IMR-90 (cell line): ENCODE data around the gene PXYLP1. TPM values are rescaled to one million over a fixed set of nuclear protein-coding genes. Genes with fewer than 3 reads are reported as not detected.

Experiments
- ATAC-seq: fragments of 200-7000 bp; cut with Tn5 transposase; 2 replicates; pipeline ENCODE4 v1.9.1; 2020; ENCODE audit warnings: low read depth, mild to moderate bottlenecking, moderate library complexity
- BruUV-seq: library from RNA; stranded (reverse); fragments of 400-500 nt; replicated peaks from 2 replicates; lab custom pipeline; 2021; lab: Mats Ljungman, UMichigan
- CTCF ChIA-PET: fragments of 300-600 bp; formaldehyde crosslinking; extraction: SDS; loops from one replicate; lab custom pipeline; 2021; ENCODE audit warnings: antibody characterized with exemption; lab: Yijun Ruan, JAX
- POLR2A ChIA-PET: fragments of 300-600 bp; sonication (Branson Sonifier 250); formaldehyde crosslinking; loops from one replicate; lab custom pipeline; 2022; ENCODE audit warnings: antibody characterized with exemption; ENCODE audit not compliant: unreplicated experiment; lab: Charles Lee
- DNase-seq: peaks from one replicate; pipeline ENCODE4 v3.0.0; 2013
- H2AFZ ChIP-seq: replicated peaks from 2 replicates; pipeline ENCODE3; 2013; ENCODE audit warnings: low read length, mild to moderate bottlenecking; ENCODE audit not compliant: poor library complexity
- H2AK5ac ChIP-seq: 2 replicates; pipeline ENCODE4 v1.6.1; 2013; ENCODE audit warnings: low read depth, low read length, inconsistent platforms
- H2AK9ac ChIP-seq: replicated peaks from 2 replicates; pipeline ENCODE3; 2013; ENCODE audit warnings: mild to moderate bottlenecking, low read depth, low read length, moderate library complexity; ENCODE audit not compliant: poor library complexity
- H2BK120ac ChIP-seq: 2 replicates; pipeline ENCODE4 v1.6.1; 2013; ENCODE audit warnings: low read depth, low read length, inconsistent platforms
- H2BK15ac ChIP-seq: 3 replicates; pipeline ENCODE4 v1.6.1; 2013; ENCODE audit warnings: low read depth, low read length, inconsistent platforms
- H2BK20ac ChIP-seq: 2 replicates; pipeline ENCODE4 v1.6.1; 2013; ENCODE audit warnings: low read depth, mild to moderate bottlenecking, inconsistent platforms, low read length, moderate library complexity
- H2BK5ac ChIP-seq: 2 replicates; pipeline ENCODE4 v1.6.1; 2013; ENCODE audit warnings: mild to moderate bottlenecking, low read depth, low read length, inconsistent platforms; ENCODE audit not compliant: poor library complexity, severe bottlenecking
- H3K14ac ChIP-seq: replicated peaks from 2 replicates; pipeline ENCODE4 v1.6.1; 2013; ENCODE audit warnings: low read depth, low read length, inconsistent platforms
- H3K18ac ChIP-seq: 2 replicates; pipeline ENCODE4 v1.6.1; 2013; ENCODE audit warnings: low read depth, low read length, control low read depth
- H3K23ac ChIP-seq: 2 replicates; pipeline ENCODE4 v1.6.1; 2013; ENCODE audit warnings: low read depth, low read length, inconsistent platforms
- H3K27ac ChIP-seq: 2 replicates; pipeline ENCODE4 v1.5.1; 2013; ENCODE audit warnings: mild to moderate bottlenecking, control low read depth, low read length; ENCODE audit not compliant: insufficient read depth
- H3K27me3 ChIP-seq: 2 replicates; pipeline ENCODE4 v1.6.1; 2013; ENCODE audit warnings: low read length; ENCODE audit not compliant: control insufficient read depth, insufficient read depth
- H3K36me3 ChIP-seq: 2 replicates; pipeline ENCODE4 v1.6.1; 2013; ENCODE audit warnings: low read length, mixed read lengths; ENCODE audit not compliant: control insufficient read depth, insufficient read depth
- H3K4ac ChIP-seq: 2 replicates; pipeline ENCODE4 v1.6.1; 2013; ENCODE audit warnings: low read depth, low read length, inconsistent platforms
- H3K4me1 ChIP-seq: 2 replicates; pipeline ENCODE4 v1.6.1; 2013; ENCODE audit warnings: low read length, mixed read lengths; ENCODE audit not compliant: control insufficient read depth, insufficient read depth
- H3K4me2 ChIP-seq: 2 replicates; pipeline ENCODE4 v1.6.1; 2013; ENCODE audit warnings: low read depth, mild to moderate bottlenecking, control low read depth, low read length, moderate library complexity
- H3K4me3 ChIP-seq: 2 replicates; pipeline ENCODE4 v1.5.1; 2013; ENCODE audit warnings: low read depth, mild to moderate bottlenecking, control low read depth, low read length, moderate library complexity; ENCODE audit not compliant: insufficient read depth
- H3K56ac ChIP-seq: 2 replicates; pipeline ENCODE4 v1.6.1; 2013; ENCODE audit warnings: low read length, inconsistent platforms; ENCODE audit not compliant: insufficient read depth; ENCODE audit errors: extremely low read depth
- H3K79me1 ChIP-seq, 2 experiments: 2 replicates each; pipeline ENCODE4 v1.6.1; 2013; ENCODE audit warnings: low read length in 2 of 2, inconsistent platforms in 1 of 2, low read depth in 1 of 2
- H3K9ac ChIP-seq: 2 replicates; pipeline ENCODE4 v1.6.1; 2013; ENCODE audit warnings: low read depth, low read length, control low read depth
- H3K9me1 ChIP-seq: 2 replicates; pipeline ENCODE4 v1.6.1; 2013; ENCODE audit warnings: low read length, inconsistent platforms; ENCODE audit not compliant: insufficient read depth
- H3K9me3 ChIP-seq: 2 replicates; pipeline ENCODE4 v1.6.1; 2013; ENCODE audit warnings: low read length; ENCODE audit not compliant: control insufficient read depth, insufficient read depth
- H4K20me1 ChIP-seq: 2 replicates; pipeline ENCODE4 v1.6.1; 2013; ENCODE audit warnings: low read length, inconsistent platforms; ENCODE audit not compliant: insufficient read depth
- H4K5ac ChIP-seq: 2 replicates; pipeline ENCODE4 v1.6.1; 2013; ENCODE audit warnings: mild to moderate bottlenecking, low read depth, low read length, control low read depth
- H4K8ac ChIP-seq, 2 experiments: 2 replicates each; pipeline ENCODE4 v1.6.1; 2013; ENCODE audit warnings: low read depth in 2 of 2, low read length in 2 of 2, control low read depth in 1 of 2, inconsistent platforms in 1 of 2
- H4K91ac ChIP-seq: 2 replicates; pipeline ENCODE4 v1.6.1; 2013; ENCODE audit warnings: low read depth, low read length, inconsistent platforms; ENCODE audit not compliant: insufficient read depth
- BHLHE40 ChIP-seq: fragments of 150-350 bp; IDR thresholded peaks from 2 replicates; pipeline ENCODE4 v1.6.1; 2016; ENCODE audit warnings: mild to moderate bottlenecking, low read depth, low read length
- CTCF ChIP-seq: conservative IDR thresholded peaks from 2 replicates; pipeline ENCODE4 v1.5.1; 2012; ENCODE audit warnings: mild to moderate bottlenecking, low read depth, low read length, improper control_type of control experiment
- ELK1 ChIP-seq: fragments of 150-350 bp; IDR thresholded peaks from 2 replicates; pipeline ENCODE4 v1.6.1; 2016; ENCODE audit warnings: low read depth, mild to moderate bottlenecking, low read length, moderate library complexity, borderline replicate concordance
- FOS ChIP-seq: fragments of 150-350 bp; IDR thresholded peaks from 2 replicates; pipeline ENCODE4 v1.6.1; 2016; ENCODE audit warnings: low read depth, low read length
- MAZ ChIP-seq: IDR thresholded peaks from 2 replicates; pipeline ENCODE4 v1.6.1; 2012; ENCODE audit warnings: low read depth, mild to moderate bottlenecking, low read length, improper control_type of control experiment, moderate library complexity, borderline replicate concordance
- POLR2A ChIP-seq: IDR thresholded peaks from 2 replicates; pipeline ENCODE4 v1.6.1; 2012; ENCODE audit warnings: mild to moderate bottlenecking, low read depth, low read length
- RAD21 ChIP-seq: IDR thresholded peaks from 2 replicates; pipeline ENCODE4 v1.6.1; 2012; ENCODE audit warnings: low read length, improper control_type of control experiment
- RCOR1 ChIP-seq: IDR thresholded peaks from 2 replicates; pipeline ENCODE4 v1.6.1; 2012; ENCODE audit warnings: mild to moderate bottlenecking, low read length, improper control_type of control experiment; ENCODE audit not compliant: insufficient replicate concordance
- RFX5 ChIP-seq: IDR thresholded peaks from 2 replicates; pipeline ENCODE4 v1.8.0; 2012; ENCODE audit warnings: low read depth, mild to moderate bottlenecking, low read length, moderate library complexity
- SMC3 ChIP-seq: fragments of 150-350 bp; IDR thresholded peaks from 2 replicates; pipeline ENCODE4 v1.6.1; 2016; ENCODE audit warnings: low read depth, mild to moderate bottlenecking, antibody characterized with exemption, low read length, moderate library complexity
- WGBS, 2 experiments: methylation state at CpG; one replicate each; pipeline versions ENCODE4 v1.1.5 to v1.1.7; 2013; ENCODE audit warnings: missing lambda C conversion rate in 2 of 2; ENCODE audit not compliant: insufficient read length in 1 of 2; ENCODE audit errors: extremely low coverage in 2 of 2; 5-methylcytosine and 5-hydroxymethylcytosine counted together
- dilution Hi-C: fragments of 300-500 bp; cut with HindIII; formaldehyde crosslinking; loops from one replicate; pipeline ENCODE4 v1.14.3; 2018; ENCODE audit warnings: low sequenced_read_pairs; ENCODE audit not compliant: unreplicated experiment
- in situ Hi-C: fragments of 300-500 bp; cut with MboI; formaldehyde crosslinking; loops from 3 replicates; pipeline ENCODE4 v1.14.3; 2019; ENCODE audit warnings: low sequenced_read_pairs, inconsistent platforms, mixed read lengths
- intact Hi-C: fragments of 100-400 bp; cut with micrococcal nuclease; formaldehyde crosslinking; loops from 2 replicates; pipeline ENCODE4 v1.10.0; 2022
- polyA plus RNA-seq, 3 experiments: library from polyadenylated mRNA; depleted of rRNA; stranded (reverse); fragments of >200 nt; gene quantifications; 2 replicates each; pipeline ENCODE4 v1.2.3, GENCODE V29; 2012; ENCODE audit warnings: low replicate concordance in 1 of 3
- total RNA-seq: library from RNA; depleted of rRNA; stranded (reverse); fragments of >200 nt; gene quantifications from 2 replicates; pipeline ENCODE4 v1.2.3, GENCODE V29; 2012

The PXYLP1 gene
- total and polyA plus RNA-seq, 2 of the 4 experiments (the other 2 are of a cell fraction), result 11.7 to 15.6 TPM

- Histone ChIP-seq H4K8ac (no peak overlapping the region), H2AK9ac (no peak overlapping the region), H2AFZ (no peak overlapping the region), H2BK5ac (no peak overlapping the region), H3K27me3 (peaks cover 3% of the 10 kb centered on the region; the same call in 1 of the 2 replicates), H3K4me2 (no peak overlapping the region), H4K20me1 (no peaks in the 10 kb centered on the region), H2BK120ac (no peak overlapping the region), H2BK20ac (no peak overlapping the region), H3K4ac (no peak overlapping the region), H3K14ac (no peak overlapping the region), H3K56ac (no peak overlapping the region), H3K4me1 (peaks cover 7% of the 10 kb centered on the region; the same call in 1 of the 2 replicates), H3K9me1 (no peaks in the 10 kb centered on the region; the same call in 1 of the 2 replicates), H2BK15ac (no peak overlapping the region), H3K27ac (no peak overlapping the region), H3K79me1 (peaks cover 0 to 6% of the 10 kb centered on the region in 2 experiments; a peak in 1 of 4 replicates), H3K9me3 (no peaks in the 10 kb centered on the region), H3K9ac (no peak overlapping the region), H4K91ac (no peak overlapping the region), H3K36me3 (peaks cover 2% of the 10 kb centered on the region; the same call in 1 of the 2 replicates), H3K4me3 (no peak overlapping the region), H3K23ac (no peak overlapping the region), H2AK5ac (no peak overlapping the region), H4K5ac (no peak overlapping the region), H3K18ac (no peak overlapping the region)
- no CpG with 5 or more reads among the region's 9 CpGs for WGBS, 2 experiments
- dilution Hi-C loops (no loop called here), intact Hi-C loops (loop anchor here (2.0 to 5.0 kb wide), 2 partner anchors 69 to 329 kb away; no protein-coding TSS in a partner anchor), in situ Hi-C loops (no loop called here)
- no TSS peak for BruUV-seq
- ChIA-PET CTCF (no interaction called here), POLR2A (no interaction called here)
- ATAC-seq, result no peak
- TF ChIP-seq RCOR1 (no peak), CTCF (no peak), FOS (no peak), MAZ (no peak), BHLHE40 (no peak), RFX5 (no peak), SMC3 (no peak), RAD21 (no peak), ELK1 (no peak), POLR2A (no peak)
- no peak for DNase-seq
These were observed 2.0 kb downstream of the PXYLP1 start for GRCh38 chr3:141233457-141234161.
